ENCODE data around the gene GNG13. TPM values are rescaled to one million over a fixed set of nuclear protein-coding genes. Genes with fewer than 3 reads are reported as not detected.
"Not testable (repeated sequence)": the region's sequence is repeated elsewhere in the genome, so short reads cannot be mapped to it uniquely, and the experiment has no call there.

The GNG13 gene
- total and polyA plus RNA-seq, 9 of the 15 experiments (the other 6 are each of a cell fraction or from before 2014, with no cell fraction given) = not detected

DNA sequence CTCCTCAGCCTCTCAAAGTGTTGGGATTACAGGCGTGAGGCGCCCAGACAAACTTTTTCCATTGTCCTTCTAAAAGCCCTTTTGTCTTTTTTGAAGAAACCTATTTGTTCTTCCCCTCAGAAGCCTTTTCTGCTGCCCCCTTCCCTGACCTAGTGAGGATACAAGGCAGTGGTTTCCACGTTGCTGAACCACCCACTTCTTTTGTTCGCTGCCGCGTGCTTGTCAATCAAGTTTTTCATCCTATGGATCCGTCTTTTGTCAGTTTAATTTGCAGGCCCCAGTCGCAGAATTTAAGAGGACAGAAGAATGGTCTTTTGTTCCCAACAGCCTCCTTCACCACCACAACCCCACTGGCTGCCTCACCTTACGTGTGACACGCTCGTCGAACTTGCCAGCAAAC, 20.2 kb upstream of the GNG13 start (continued):
- TF ChIP-seq EGR1 (conservative IDR thresholded peaks at IDR 0.05) = no peak
- TF ChIP-seq, protein P1, sequence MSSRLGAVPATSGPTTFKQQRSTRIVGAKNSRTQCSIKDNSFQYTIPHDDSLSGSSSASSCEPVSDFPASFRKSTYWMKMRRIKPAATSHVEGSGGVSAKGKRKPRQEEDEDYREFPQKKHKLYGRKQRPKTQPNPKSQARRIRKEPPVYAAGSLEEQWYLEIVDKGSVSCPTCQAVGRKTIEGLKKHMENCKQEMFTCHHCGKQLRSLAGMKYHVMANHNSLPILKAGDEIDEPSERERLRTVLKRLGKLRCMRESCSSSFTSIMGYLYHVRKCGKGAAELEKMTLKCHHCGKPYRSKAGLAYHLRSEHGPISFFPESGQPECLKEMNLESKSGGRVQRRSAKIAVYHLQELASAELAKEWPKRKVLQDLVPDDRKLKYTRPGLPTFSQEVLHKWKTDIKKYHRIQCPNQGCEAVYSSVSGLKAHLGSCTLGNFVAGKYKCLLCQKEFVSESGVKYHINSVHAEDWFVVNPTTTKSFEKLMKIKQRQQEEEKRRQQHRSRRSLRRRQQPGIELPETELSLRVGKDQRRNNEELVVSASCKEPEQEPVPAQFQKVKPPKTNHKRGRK (tag; IDR thresholded peaks at IDR 0.05) = no peak
- TF ChIP-seq BCOR (IDR thresholded peaks at IDR 0.05) = no peak
- TF ChIP-seq, protein P2, sequence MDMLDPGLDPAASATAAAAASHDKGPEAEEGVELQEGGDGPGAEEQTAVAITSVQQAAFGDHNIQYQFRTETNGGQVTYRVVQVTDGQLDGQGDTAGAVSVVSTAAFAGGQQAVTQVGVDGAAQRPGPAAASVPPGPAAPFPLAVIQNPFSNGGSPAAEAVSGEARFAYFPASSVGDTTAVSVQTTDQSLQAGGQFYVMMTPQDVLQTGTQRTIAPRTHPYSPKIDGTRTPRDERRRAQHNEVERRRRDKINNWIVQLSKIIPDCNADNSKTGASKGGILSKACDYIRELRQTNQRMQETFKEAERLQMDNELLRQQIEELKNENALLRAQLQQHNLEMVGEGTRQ (CRISPR knock-in tag; IDR thresholded peaks at IDR 0.05) = no peak
- no peak for TF ChIP-seq ZNF174 (CRISPR knock-in tag; IDR thresholded peaks at IDR 0.05)
- TF ChIP-seq SIRT6 (IDR thresholded peaks at IDR 0.05; ENCODE audit: low read depth, low read length) = no peak
- no peak for TF ChIP-seq ZNF766 (CRISPR knock-in tag; conservative IDR thresholded peaks at IDR 0.05)

DNA sequence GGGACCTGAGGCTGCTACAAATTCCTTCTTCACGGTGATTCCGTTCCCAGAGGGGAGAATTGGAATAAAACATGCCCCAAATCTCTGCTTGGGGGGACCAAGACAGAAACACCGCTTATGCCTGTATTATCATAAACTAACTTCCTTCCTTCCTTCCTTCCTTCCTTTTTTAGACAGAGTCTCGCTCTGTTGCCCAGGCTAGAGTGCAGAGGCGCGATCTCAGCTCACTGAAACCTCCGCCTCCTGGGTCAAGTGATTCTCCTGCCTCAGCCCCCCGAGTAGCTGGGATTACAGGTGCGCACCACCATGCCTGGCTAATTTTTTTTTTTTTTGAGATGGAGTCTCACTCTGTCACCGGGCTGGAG, 19.5 kb upstream of the GNG13 start:
- BruUV-seq (replicated peaks); H2AFZ ChIP-seq (ENCODE audit: low read depth, low read length); ATAC-seq; H3K79me2 ChIP-seq (ENCODE audit: control insufficient read depth, insufficient read depth, low read length); H4K20me1 ChIP-seq (replicated peaks; ENCODE audit: control insufficient read depth, insufficient read depth, low read length); H3K27ac ChIP-seq (ENCODE audit: extremely low read depth, low read depth, low read length); DNase-seq (ENCODE audit: extremely low read depth in 1 of 4, low spot score in 3 of 4); H3K9me1 ChIP-seq (ENCODE audit: control insufficient read depth, insufficient read depth, low read length); intact Hi-C loops (cut with micrococcal nuclease); FAIRE-seq; H3K9me3 ChIP-seq (replicated peaks; ENCODE audit: control insufficient read depth, insufficient read depth, low read depth, low read length); CTCF ChIA-PET (ENCODE audit: low intra/inter-chr PET ratio); H3K36me3 ChIP-seq (ENCODE audit: control insufficient read depth, insufficient read depth, low read length); in situ Hi-C loops (cut with MboI); H3K9ac ChIP-seq (ENCODE audit: insufficient read depth in 1 of 2, low read depth in 2 of 2, low read length in 2 of 2); H3K4me2 ChIP-seq (ENCODE audit: insufficient read depth, low read length); H3K4me3 ChIP-seq: not testable (repeated sequence)
- Histone ChIP-seq H3K27me3 (ENCODE audit: control insufficient read depth in 2 of 2, insufficient read depth in 2 of 2, low read length in 2 of 2) (peaks cover 53 to 93% of the 10 kb centered on the region in 2 experiments), H3K4me1 (replicated peaks in 1 of 2; ENCODE audit: control insufficient read depth in 2 of 2, insufficient read depth in 2 of 2, low read length in 2 of 2) (peaks cover 0 to 36% of the 10 kb centered on the region in 2 experiments; a peak in 2 of 5 replicates)
- POLR2A ChIA-PET = interaction anchor here (0.6 to 2.0 kb wide), 2 partner anchors 11 to 240 kb away, joined by 3 to 5 read pairs; no protein-coding TSS in a partner anchor
- WGBS (ENCODE audit: insufficient coverage, low coverage, missing lambda C conversion rate) = 1% methylated on average over 6 of the region's 10 CpGs

Data from K562 (cell line).